ENCODE data around the gene DPP10. TPM values are rescaled to one million over a fixed set of nuclear protein-coding genes. Genes with fewer than 3 reads are reported as not detected.

The DPP10 gene
- total RNA-seq, 1 donor from 2014 or later = not detected

DNA sequence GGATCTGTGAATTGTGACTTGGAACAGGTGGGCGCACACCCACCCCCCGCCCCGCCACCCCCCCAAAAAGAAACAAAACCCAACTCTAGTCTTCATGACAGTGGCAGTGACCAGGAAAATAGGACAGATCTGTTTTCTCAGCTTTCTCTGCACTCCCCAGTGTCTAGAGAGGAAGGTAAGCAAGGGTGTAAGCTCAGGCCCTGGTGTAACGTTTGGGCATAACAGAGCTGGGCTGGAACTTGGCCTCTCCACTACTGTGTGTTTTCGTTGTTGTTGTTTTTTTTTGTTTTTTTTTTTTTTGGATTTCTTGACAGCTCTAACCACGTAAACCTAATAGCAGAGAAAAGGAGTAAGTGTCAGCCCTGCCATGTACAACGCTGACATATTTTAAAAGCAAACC, 1160.8 kb downstream of the DPP10 start:
- Mint-ChIP-seq H3K36me3 (ENCODE audit: low read depth) (no peaks in the 10 kb centered on the region), H3K27ac (no peak overlapping the region), H3K4me1 (ENCODE audit: low read depth) (no peaks in the 10 kb centered on the region), H3K9me3 (peaks cover 22% of the 10 kb centered on the region), H3K27me3 (ENCODE audit: low read depth) (no peaks in the 10 kb centered on the region), H3K4me3 (ENCODE audit: low read depth) (no peak overlapping the region)
- intact Hi-C loops (cut with micrococcal nuclease) = no loop called here
- DNase-seq (ENCODE audit: low spot score) = no peak

DNA sequence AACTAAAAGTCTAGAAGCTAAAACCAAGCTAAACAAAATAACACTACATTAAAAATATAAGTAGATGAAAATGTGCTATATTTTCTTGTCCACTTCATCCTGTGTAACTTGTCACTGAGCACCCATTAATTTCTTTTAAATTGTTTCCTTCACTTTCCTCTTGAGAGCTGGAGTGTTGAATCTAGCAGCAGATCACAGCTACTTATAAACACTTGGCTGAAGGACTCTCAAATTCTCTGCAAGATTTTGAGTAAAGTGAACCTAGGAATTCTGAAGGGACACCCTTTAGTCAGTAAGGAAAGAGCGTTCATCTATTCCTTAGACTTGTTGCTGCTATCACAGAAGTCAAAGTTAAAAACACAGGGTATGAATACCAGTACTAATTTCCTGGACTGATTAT, 1163.9 kb downstream of the DPP10 start:
- Mint-ChIP-seq H3K9me3 (peaks cover 35% of the 10 kb centered on the region), H3K4me3 (ENCODE audit: low read depth) (no peak overlapping the region), H3K36me3 (ENCODE audit: low read depth) (no peaks in the 10 kb centered on the region), H3K27me3 (ENCODE audit: low read depth) (no peaks in the 10 kb centered on the region), H3K4me1 (ENCODE audit: low read depth) (no peaks in the 10 kb centered on the region), H3K27ac (no peak overlapping the region)
- no peak for DNase-seq (ENCODE audit: low spot score)
- intact Hi-C loops (cut with micrococcal nuclease) = no loop called here

DNA sequence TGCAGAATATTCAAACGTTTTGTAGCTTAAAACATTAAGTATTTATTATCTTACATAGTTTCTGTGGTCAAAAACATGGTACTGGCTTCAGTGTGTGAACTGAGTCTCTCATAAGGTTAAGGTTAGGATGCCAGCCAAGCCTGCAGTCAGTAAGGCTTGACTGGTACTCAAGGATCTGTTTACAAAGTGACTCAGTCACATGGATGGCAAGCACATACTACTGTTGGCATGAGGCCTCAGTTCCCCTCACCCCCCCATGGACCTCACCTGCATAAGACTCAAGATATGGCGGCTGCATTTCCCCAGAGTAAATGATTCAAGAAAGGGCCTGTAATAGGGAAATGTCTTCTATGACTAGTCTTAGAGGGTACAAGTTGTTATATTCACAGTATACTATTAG, 1167.5 kb downstream of the DPP10 start:
- Mint-ChIP-seq H3K9me3 (peaks cover 58% of the 10 kb centered on the region), H3K4me1 (ENCODE audit: low read depth) (no peaks in the 10 kb centered on the region), H3K4me3 (ENCODE audit: low read depth) (no peak overlapping the region), H3K36me3 (ENCODE audit: low read depth) (no peaks in the 10 kb centered on the region), H3K27me3 (ENCODE audit: low read depth) (no peaks in the 10 kb centered on the region), H3K27ac (no peak overlapping the region)
- DNase-seq (ENCODE audit: low spot score) = no peak
- intact Hi-C loops (cut with micrococcal nuclease) = no loop called here

DNA sequence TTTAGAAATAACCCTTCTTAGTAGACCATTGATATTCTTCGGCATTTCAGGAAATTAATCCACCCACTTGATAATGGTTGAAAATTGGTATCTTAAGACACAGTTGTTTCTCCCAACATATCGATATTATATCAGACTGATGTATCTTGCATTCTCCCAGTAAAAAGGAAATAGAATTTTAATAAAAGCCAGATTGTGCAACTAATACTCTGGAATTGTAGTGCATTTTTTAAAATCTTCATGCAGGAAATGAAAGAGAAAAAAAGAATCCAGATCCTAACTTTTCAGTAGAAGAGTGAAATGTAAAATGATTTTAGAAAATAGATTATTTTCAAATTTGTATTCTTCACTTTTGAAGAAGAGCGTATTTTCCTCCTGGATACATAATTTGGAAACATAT, 1168.4 kb downstream of the DPP10 start:
- H3K9me3 Mint-ChIP-seq = peaks cover 55% of the 10 kb centered on the region
- no peak for DNase-seq (ENCODE audit: low spot score)
- intact Hi-C loops (cut with micrococcal nuclease) = no loop called here
- no peak overlapping the region for H3K27ac Mint-ChIP-seq
- no peak overlapping the region for H3K4me3 Mint-ChIP-seq (ENCODE audit: low read depth)
- no peaks in the 10 kb centered on the region for H3K36me3 Mint-ChIP-seq (ENCODE audit: low read depth)
- H3K27me3 Mint-ChIP-seq (ENCODE audit: low read depth) = no peaks in the 10 kb centered on the region
- no peaks in the 10 kb centered on the region for H3K4me1 Mint-ChIP-seq (ENCODE audit: low read depth)

DNA sequence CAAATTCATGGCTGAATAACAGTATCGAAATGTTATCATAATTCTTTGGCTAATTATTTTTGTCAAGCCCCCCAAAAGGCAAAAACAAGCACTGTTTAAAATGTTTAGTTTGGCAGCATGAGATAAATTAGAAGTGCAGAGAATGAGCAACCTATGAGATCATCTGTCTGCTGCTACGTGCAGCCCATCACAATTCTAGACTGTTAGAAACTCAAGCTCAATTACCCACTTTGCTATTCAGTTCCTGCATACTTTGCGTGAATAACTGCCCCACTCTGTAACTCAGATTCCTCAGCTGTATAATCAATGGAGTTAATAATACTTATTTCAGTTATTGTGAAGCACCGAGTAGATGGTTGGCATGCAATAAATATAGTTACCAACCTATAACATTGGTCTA, 1181.9 kb downstream of the DPP10 start:
- H3K27ac Mint-ChIP-seq = no peak overlapping the region
- no peak for DNase-seq (ENCODE audit: low spot score)
- peaks cover 36% of the 10 kb centered on the region for H3K9me3 Mint-ChIP-seq
- no peaks in the 10 kb centered on the region for H3K4me1 Mint-ChIP-seq (ENCODE audit: low read depth)
- H3K4me3 Mint-ChIP-seq (ENCODE audit: low read depth) = no peak overlapping the region
- intact Hi-C loops (cut with micrococcal nuclease) = no loop called here
- no peaks in the 10 kb centered on the region for H3K27me3 Mint-ChIP-seq (ENCODE audit: low read depth)
- no peaks in the 10 kb centered on the region for H3K36me3 Mint-ChIP-seq (ENCODE audit: low read depth)

DNA sequence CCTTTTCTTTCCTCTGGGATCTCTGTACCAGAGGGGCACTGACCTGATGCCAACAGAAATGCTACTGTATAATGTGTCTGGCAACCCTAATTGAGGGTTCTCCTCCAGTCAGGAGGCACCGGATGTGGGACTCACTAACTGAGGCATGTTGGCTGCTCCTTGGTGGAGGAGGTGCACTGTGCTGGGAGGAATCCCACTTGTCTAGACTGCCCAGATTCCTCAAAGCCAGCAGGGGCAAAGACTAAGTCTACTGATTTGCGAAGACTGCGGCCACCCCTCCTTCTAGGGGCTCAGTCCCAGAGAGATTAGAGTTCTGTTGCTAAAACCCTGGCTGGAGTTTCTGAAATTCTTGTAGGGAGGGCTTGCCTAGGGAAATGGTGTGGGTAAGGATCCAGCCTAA, 1192.1 kb downstream of the DPP10 start:
- DNase-seq (ENCODE audit: low spot score) = no peak
- H3K27ac Mint-ChIP-seq = no peak overlapping the region
- H3K4me1 Mint-ChIP-seq (ENCODE audit: low read depth) = no peaks in the 10 kb centered on the region
- H3K9me3 Mint-ChIP-seq = peaks cover 43% of the 10 kb centered on the region
- no peaks in the 10 kb centered on the region for H3K27me3 Mint-ChIP-seq (ENCODE audit: low read depth)
- no peak overlapping the region for H3K4me3 Mint-ChIP-seq (ENCODE audit: low read depth)
- H3K36me3 Mint-ChIP-seq (ENCODE audit: low read depth) = no peaks in the 10 kb centered on the region
- intact Hi-C loops (cut with micrococcal nuclease) = no loop called here

DNA sequence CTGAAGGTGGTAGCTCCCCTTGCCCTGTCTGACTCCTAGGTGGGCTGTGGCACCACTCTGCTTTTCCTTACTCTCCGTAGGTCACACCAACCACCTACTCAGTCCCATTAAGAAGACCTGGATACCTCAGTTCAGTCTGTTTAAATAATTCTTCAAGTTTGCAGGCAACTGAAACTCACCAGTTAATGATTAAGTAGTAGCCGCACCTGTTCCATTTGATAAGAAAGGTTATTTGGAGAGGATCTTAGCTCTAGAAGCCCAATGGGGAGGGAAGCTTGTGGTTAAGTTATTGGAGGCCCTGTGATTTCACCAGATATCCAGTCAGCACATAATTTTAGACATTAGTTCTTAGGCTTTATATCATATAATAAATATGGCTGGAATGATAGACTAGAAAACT, 1193.0 kb downstream of the DPP10 start:
- Mint-ChIP-seq H3K9me3 (peaks cover 45% of the 10 kb centered on the region), H3K4me3 (ENCODE audit: low read depth) (no peak overlapping the region), H3K27ac (no peak overlapping the region), H3K36me3 (ENCODE audit: low read depth) (no peaks in the 10 kb centered on the region), H3K27me3 (ENCODE audit: low read depth) (no peaks in the 10 kb centered on the region), H3K4me1 (ENCODE audit: low read depth) (no peaks in the 10 kb centered on the region)
- DNase-seq (ENCODE audit: low spot score) = no peak
- intact Hi-C loops (cut with micrococcal nuclease) = no loop called here

DNA sequence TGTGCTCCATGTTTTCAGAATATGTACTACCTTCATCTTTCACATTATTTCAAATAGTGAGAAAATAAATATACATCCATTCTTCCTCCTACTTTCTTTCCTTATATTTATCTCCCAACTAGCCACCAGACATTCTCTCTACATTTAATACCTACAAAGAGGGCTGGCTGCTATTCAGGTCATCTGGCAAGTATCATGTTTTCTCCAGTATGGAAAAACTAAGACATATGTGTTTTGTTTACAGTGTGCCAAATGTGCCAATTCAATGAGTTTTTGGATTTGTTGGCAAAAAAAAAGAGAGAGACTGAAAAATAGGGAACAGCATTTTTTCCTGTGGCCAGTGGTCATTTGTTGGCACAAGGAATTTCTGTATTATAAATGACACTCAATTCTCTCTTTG, 1207.3 kb downstream of the DPP10 start:
- Mint-ChIP-seq H3K36me3 (ENCODE audit: low read depth) (no peaks in the 10 kb centered on the region), H3K4me1 (ENCODE audit: low read depth) (no peaks in the 10 kb centered on the region), H3K27me3 (ENCODE audit: low read depth) (no peaks in the 10 kb centered on the region), H3K4me3 (ENCODE audit: low read depth) (no peak overlapping the region), H3K27ac (no peak overlapping the region), H3K9me3 (peaks cover 32% of the 10 kb centered on the region)
- intact Hi-C loops (cut with micrococcal nuclease) = no loop called here
- DNase-seq (ENCODE audit: low spot score) = no peak

DNA sequence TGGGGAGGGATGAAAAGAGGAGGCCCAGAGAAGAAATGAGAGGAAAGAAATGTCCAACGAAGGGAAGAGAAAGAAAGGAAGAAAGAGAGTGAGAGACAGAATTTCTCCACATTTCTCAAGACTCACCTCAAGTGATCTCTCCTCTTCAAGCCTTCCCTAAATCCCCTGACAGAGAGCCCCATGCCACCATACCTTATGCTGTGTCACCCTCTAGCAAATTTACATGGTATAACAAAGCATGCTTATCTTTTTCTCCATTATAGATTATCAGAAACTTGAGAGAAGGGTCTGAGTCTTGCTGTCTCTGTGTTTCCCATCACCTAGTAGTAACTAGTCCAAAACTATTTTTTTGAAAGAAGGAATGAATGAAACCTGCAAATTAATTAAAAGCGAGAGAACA, 1208.4 kb downstream of the DPP10 start:
- H3K9me3 Mint-ChIP-seq = peaks cover 27% of the 10 kb centered on the region
- no peak overlapping the region for H3K4me3 Mint-ChIP-seq (ENCODE audit: low read depth)
- no peaks in the 10 kb centered on the region for H3K4me1 Mint-ChIP-seq (ENCODE audit: low read depth)
- H3K36me3 Mint-ChIP-seq (ENCODE audit: low read depth) = no peaks in the 10 kb centered on the region
- intact Hi-C loops (cut with micrococcal nuclease) = no loop called here
- H3K27me3 Mint-ChIP-seq (ENCODE audit: low read depth) = no peaks in the 10 kb centered on the region
- H3K27ac Mint-ChIP-seq = no peak overlapping the region
- DNase-seq (ENCODE audit: low spot score) = no peak

DNA sequence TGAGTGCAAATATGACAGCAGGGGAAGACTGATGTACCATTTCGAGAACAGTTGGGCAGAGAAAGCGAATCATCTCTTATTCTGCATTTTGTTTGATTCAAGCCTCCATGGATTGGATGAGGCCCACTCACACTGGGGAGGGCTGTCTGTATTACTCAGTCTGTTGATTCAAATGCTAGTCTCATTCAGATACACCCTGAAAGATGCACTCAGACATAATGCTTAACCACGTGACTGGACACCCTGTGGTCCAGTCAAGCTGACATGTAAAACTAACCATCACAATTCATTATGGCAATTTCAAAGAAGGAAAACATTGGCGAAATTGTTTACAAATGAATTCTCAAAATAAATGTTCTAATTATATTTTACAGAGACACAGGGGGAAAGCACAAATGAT, 1210.2 kb downstream of the DPP10 start:
- intact Hi-C loops (cut with micrococcal nuclease) = no loop called here
- Mint-ChIP-seq H3K36me3 (ENCODE audit: low read depth) (no peaks in the 10 kb centered on the region), H3K4me3 (ENCODE audit: low read depth) (no peak overlapping the region), H3K27me3 (ENCODE audit: low read depth) (no peaks in the 10 kb centered on the region), H3K9me3 (peaks cover 19% of the 10 kb centered on the region), H3K27ac (no peak overlapping the region), H3K4me1 (ENCODE audit: low read depth) (no peaks in the 10 kb centered on the region)
- DNase-seq (ENCODE audit: low spot score) = no peak

DNA sequence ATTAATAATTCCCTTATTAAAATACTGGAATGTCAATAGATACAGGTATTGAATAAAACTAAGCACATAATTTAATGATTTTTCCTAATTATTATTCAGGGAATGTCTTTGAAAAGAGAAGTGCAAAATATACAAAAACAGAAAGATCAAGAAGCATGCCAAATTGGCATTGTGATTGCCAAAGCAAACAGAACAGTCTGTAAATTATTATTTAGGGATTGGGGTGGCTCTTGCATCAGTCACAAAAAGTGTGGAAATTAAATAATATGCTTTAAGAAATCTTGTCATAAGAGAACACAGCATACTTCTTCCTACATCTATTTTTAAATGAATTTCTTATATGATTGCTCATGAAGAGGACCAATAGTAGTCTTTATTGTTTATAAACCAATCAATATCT, 1211.9 kb downstream of the DPP10 start:
- Mint-ChIP-seq H3K36me3 (ENCODE audit: low read depth) (no peaks in the 10 kb centered on the region), H3K9me3 (peaks cover 15% of the 10 kb centered on the region), H3K4me3 (ENCODE audit: low read depth) (no peak overlapping the region), H3K4me1 (ENCODE audit: low read depth) (no peaks in the 10 kb centered on the region), H3K27me3 (ENCODE audit: low read depth) (no peaks in the 10 kb centered on the region), H3K27ac (no peak overlapping the region)
- no peak for DNase-seq (ENCODE audit: low spot score)
- intact Hi-C loops (cut with micrococcal nuclease) = no loop called here

DNA sequence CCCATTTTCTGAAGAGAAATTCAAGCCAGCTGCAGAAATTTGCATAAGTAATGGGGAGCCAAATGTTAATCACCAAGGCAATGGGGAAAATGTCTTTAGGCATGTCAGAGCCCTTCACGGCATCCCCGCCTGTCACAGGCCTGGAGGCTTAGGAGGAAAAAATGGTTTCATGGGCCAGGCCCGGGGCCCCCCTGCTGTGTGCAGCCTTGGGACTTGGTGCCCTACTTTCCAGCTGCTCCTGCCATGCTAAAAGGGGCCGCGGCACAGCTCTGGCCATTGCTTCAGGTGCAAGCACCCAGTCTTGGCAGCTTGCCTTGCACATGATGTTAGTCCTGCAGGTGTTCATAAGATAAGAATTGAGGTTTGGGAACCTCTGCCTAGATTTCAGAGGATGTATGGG, 1235.7 kb downstream of the DPP10 start:
- no peaks in the 10 kb centered on the region for H3K4me1 Mint-ChIP-seq (ENCODE audit: low read depth)
- no peak overlapping the region for H3K4me3 Mint-ChIP-seq (ENCODE audit: low read depth)
- intact Hi-C loops (cut with micrococcal nuclease) = no loop called here

DNA sequence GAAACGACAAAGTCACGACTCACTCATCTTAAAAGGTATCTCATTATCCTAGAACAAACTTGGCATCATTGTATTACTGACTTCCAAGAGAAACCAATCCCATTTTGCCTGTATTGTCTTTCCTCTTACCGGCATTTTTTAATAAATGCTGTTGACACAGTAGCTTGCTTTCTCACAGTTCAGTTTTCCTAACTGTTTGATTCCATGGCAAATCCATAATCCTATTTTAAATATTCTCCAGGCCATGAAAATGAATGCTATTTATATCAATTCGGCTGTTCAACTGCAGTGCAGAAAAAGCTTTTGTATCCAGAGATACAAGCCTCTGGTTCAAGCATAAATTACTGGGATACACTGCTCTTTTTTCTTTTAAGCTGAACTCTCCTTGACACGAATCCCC, 1241.9 kb downstream of the DPP10 start:
- Mint-ChIP-seq H3K4me1 (ENCODE audit: low read depth) (no peaks in the 10 kb centered on the region), H3K9me3 (peaks cover 42% of the 10 kb centered on the region), H3K4me3 (ENCODE audit: low read depth) (no peak overlapping the region), H3K27ac (no peak overlapping the region), H3K36me3 (ENCODE audit: low read depth) (no peaks in the 10 kb centered on the region), H3K27me3 (ENCODE audit: low read depth) (no peaks in the 10 kb centered on the region)
- DNase-seq (ENCODE audit: low spot score) = no peak
- intact Hi-C loops (cut with micrococcal nuclease) = no loop called here

More for the DNA sequence above, 1235.7 kb downstream of the DPP10 start:
- no peaks in the 10 kb centered on the region for H3K36me3 Mint-ChIP-seq (ENCODE audit: low read depth)
- H3K27ac Mint-ChIP-seq = no peak overlapping the region
- H3K27me3 Mint-ChIP-seq (ENCODE audit: low read depth) = no peaks in the 10 kb centered on the region
- DNase-seq (ENCODE audit: low spot score) = no peak
- peaks cover 50% of the 10 kb centered on the region for H3K9me3 Mint-ChIP-seq

DNA sequence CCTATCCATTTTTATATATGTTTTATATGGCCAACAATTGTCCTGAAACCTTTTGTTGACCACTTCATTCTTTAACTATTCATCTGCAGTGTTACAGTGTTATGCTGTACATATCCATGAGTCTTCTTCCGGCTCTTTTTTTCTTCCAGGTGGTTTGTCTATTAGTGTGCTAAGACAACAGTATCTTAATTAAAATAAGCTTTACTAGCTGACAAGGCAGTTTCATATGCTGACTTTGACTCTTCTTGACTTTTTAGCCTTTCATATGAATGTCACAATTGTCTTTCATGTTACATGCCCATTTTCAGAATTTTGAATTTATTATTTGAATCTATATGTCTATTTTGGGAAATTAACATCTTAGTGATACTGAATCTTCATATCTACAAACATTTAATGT, 1249.0 kb downstream of the DPP10 start:
- Mint-ChIP-seq H3K4me1 (ENCODE audit: low read depth) (no peaks in the 10 kb centered on the region), H3K27ac (no peak overlapping the region), H3K36me3 (ENCODE audit: low read depth) (no peaks in the 10 kb centered on the region), H3K27me3 (ENCODE audit: low read depth) (no peaks in the 10 kb centered on the region), H3K9me3 (peaks cover 45% of the 10 kb centered on the region), H3K4me3 (ENCODE audit: low read depth) (no peak overlapping the region)
- intact Hi-C loops (cut with micrococcal nuclease) = no loop called here
- DNase-seq (ENCODE audit: low spot score) = no peak

Measured in activated T-helper 2 cell treated with anti-CD3 and anti-CD28 coated beads, Interferon-gamma antibody, Interleukin-2, Interleukin-4, amounts not matched to agents 10 μg/mL and 5 μg/mL and 100 μg/mL, durations not matched to agents 14 hours and 24 hours and 36 hours (primary cell).